Natural killer cell (primary cell): ENCODE results near the gene BLMH. TPM values are rescaled to one million over a fixed set of nuclear protein-coding genes. Genes with fewer than 3 reads are reported as not detected.

Source experiments
- ATAC-seq, 3 donors: fragments of 150-1000 bp in 2 of 3; fragments of 200-7000 bp in 1 of 3; cut with Tn5 transposase; 1 replicate in 1 of 3; 2 replicates in 2 of 3; pipeline ENCODE4 v1.10.0; 2021; ENCODE audit warnings: mild to moderate bottlenecking in 2 of 3, moderate library complexity in 2 of 3
- DNase-seq, 2 donors: peaks; one replicate each; pipeline versions ENCODE4 v3.0.0 to v3.0.0-alpha.2; 2013 to 2021; ENCODE audit warnings: mixed read lengths in 1 of 2
- H3K27ac ChIP-seq: one replicate; pipeline ENCODE4 v1.5.1; 2013; ENCODE audit warnings: mild to moderate bottlenecking, low read length
- H3K27me3 ChIP-seq: one replicate; pipeline ENCODE4 v1.6.1; 2013; ENCODE audit warnings: low read length; ENCODE audit not compliant: control insufficient read depth, insufficient read depth
- H3K36me3 ChIP-seq: one replicate; pipeline ENCODE4 v1.6.1; 2013; ENCODE audit warnings: low read length; ENCODE audit not compliant: control insufficient read depth, insufficient read depth
- H3K4me1 ChIP-seq: one replicate; pipeline ENCODE4 v1.6.1; 2013; ENCODE audit warnings: low read length; ENCODE audit not compliant: control insufficient read depth, insufficient read depth
- H3K4me3 ChIP-seq: one replicate; pipeline ENCODE4 v1.5.1; 2013; ENCODE audit warnings: low read length
- H3K9me3 ChIP-seq: one replicate; pipeline ENCODE4 v1.6.1; 2013; ENCODE audit warnings: low read length; ENCODE audit not compliant: control insufficient read depth, insufficient read depth
- H3K27ac Mint-ChIP-seq, 2 donors: one replicate each; pipeline ENCODE4 v1.8.0; 2022; ENCODE audit warnings: mild to moderate bottlenecking in 2 of 2, mixed read lengths in 2 of 2, moderate library complexity in 1 of 2
- H3K27me3 Mint-ChIP-seq, 2 donors: one replicate each; pipeline ENCODE4 v1.8.0; 2022; ENCODE audit warnings: low read depth in 2 of 2, mixed read lengths in 2 of 2
- H3K36me3 Mint-ChIP-seq: one replicate; pipeline ENCODE4 v1.8.0; 2022; ENCODE audit warnings: mixed read lengths
- H3K4me1 Mint-ChIP-seq, 2 donors: one replicate each; pipeline ENCODE4 v1.8.0; 2022; ENCODE audit warnings: mixed read lengths in 2 of 2
- H3K4me3 Mint-ChIP-seq: one replicate; pipeline ENCODE4 v1.8.0; 2022; ENCODE audit warnings: mild to moderate bottlenecking, moderate library complexity, mixed read lengths
- H3K9me3 Mint-ChIP-seq, 2 donors: one replicate each; pipeline ENCODE4 v1.8.0; 2022; ENCODE audit warnings: mixed read lengths in 2 of 2
- CTCF ChIP-seq: fragments of 200-600 bp; IDR thresholded peaks from one replicate; pipeline ENCODE4 v1.8.0; 2022; ENCODE audit warnings: antibody characterized with exemption
- WGBS: methylation state at CpG from one replicate; pipeline ENCODE4 v1.1.7; 2013; ENCODE audit warnings: missing lambda C conversion rate; ENCODE audit not compliant: insufficient coverage; 5-methylcytosine and 5-hydroxymethylcytosine counted together
- intact Hi-C: fragments of 100-400 bp; cut with micrococcal nuclease; formaldehyde crosslinking; loops from one replicate; pipeline ENCODE4 v1.14.2; 2022
- total RNA-seq, 4 donors: library from RNA; stranded (reverse); fragments of 120-200 nt in 1 of 4; gene quantifications; one replicate each; pipeline versions ENCODE4 v1.2.3 to v1.2.4, GENCODE V29; 2013 to 2022

Gene BLMH
- total RNA-seq, 3 donors from 2014 or later (not counting 1 experiment from before 2014, with no cell fraction given) = 44.8 to 52.8 (median 46.7) TPM

GRCh38 chr17:30222721-30223175, 69.0 kb downstream of the BLMH start:
- no peaks in the 10 kb centered on the region for H3K36me3 Mint-ChIP-seq
- Histone ChIP-seq H3K36me3 (no peaks in the 10 kb centered on the region), H3K27ac (no peak overlapping the region), H3K4me3 (no peak overlapping the region), H3K4me1 (no peaks in the 10 kb centered on the region), H3K9me3 (no peaks in the 10 kb centered on the region), H3K27me3 (no peaks in the 10 kb centered on the region)
- ATAC-seq = no peak
- no peak for TF ChIP-seq CTCF
- peaks cover 7 to 11% of the 10 kb centered on the region in 2 donors for H3K27me3 Mint-ChIP-seq
- H3K4me1 Mint-ChIP-seq = no peaks in the 10 kb centered on the region
- no peak overlapping the region for H3K4me3 Mint-ChIP-seq
- DNase-seq = no peak
- WGBS = 92% methylated on average over 13 of the region's 13 CpGs
- no peaks in the 10 kb centered on the region for H3K9me3 Mint-ChIP-seq
- H3K27ac Mint-ChIP-seq = no peak overlapping the region
- intact Hi-C loops = no loop called here

GRCh38 chr17:30222251-30222650, 69.5 kb downstream of the BLMH start:
- ATAC-seq = no peak
- no peak overlapping the region for H3K27ac Mint-ChIP-seq
- WGBS = 79% methylated on average over 4 of the region's 4 CpGs
- H3K27me3 ChIP-seq = no peaks in the 10 kb centered on the region
- no peaks in the 10 kb centered on the region for H3K4me1 ChIP-seq
- no peaks in the 10 kb centered on the region for H3K36me3 Mint-ChIP-seq
- peaks cover 7 to 11% of the 10 kb centered on the region in 2 donors for H3K27me3 Mint-ChIP-seq
- intact Hi-C loops = no loop called here
- TF ChIP-seq CTCF = no peak
- no peaks in the 10 kb centered on the region for H3K9me3 ChIP-seq
- H3K36me3 ChIP-seq = no peaks in the 10 kb centered on the region
- no peak overlapping the region for H3K4me3 Mint-ChIP-seq
- no peak overlapping the region for H3K27ac ChIP-seq
- no peak overlapping the region for H3K4me3 ChIP-seq
- H3K9me3 Mint-ChIP-seq = no peaks in the 10 kb centered on the region
- no peaks in the 10 kb centered on the region for H3K4me1 Mint-ChIP-seq
- no peak for DNase-seq

- Histone ChIP-seq H3K4me3 (no peak overlapping the region), H3K36me3 (no peaks in the 10 kb centered on the region), H3K4me1 (no peaks in the 10 kb centered on the region), H3K27me3 (no peaks in the 10 kb centered on the region), H3K9me3 (no peaks in the 10 kb centered on the region), H3K27ac (no peak overlapping the region)
- H3K27ac Mint-ChIP-seq = no peak overlapping the region
- no peaks in the 10 kb centered on the region for H3K4me1 Mint-ChIP-seq
- no peaks in the 10 kb centered on the region for H3K36me3 Mint-ChIP-seq
- peaks cover 7 to 11% of the 10 kb centered on the region in 2 donors for H3K27me3 Mint-ChIP-seq
- no peak for TF ChIP-seq CTCF
- no peak for DNase-seq
- intact Hi-C loops = no loop called here
- 92% methylated on average over 8 of the region's 10 CpGs for WGBS
- no peak for ATAC-seq
- H3K4me3 Mint-ChIP-seq = no peak overlapping the region
- H3K9me3 Mint-ChIP-seq = no peaks in the 10 kb centered on the region
These were observed 70.4 kb downstream of the BLMH start for GRCh38 chr17:30221346-30221745.

- intact Hi-C loops = no loop called here
- H3K36me3 Mint-ChIP-seq = no peaks in the 10 kb centered on the region
- 96% methylated on average over 5 of the region's 5 CpGs for WGBS
- H3K9me3 ChIP-seq = no peaks in the 10 kb centered on the region
- ATAC-seq (no peak), DNase-seq (no peak)
- H3K27ac ChIP-seq = no peak overlapping the region
- no peak overlapping the region for H3K4me3 Mint-ChIP-seq
- peaks cover 2 to 3% of the 10 kb centered on the region in 2 donors for H3K27me3 Mint-ChIP-seq
- no peaks in the 10 kb centered on the region for H3K9me3 Mint-ChIP-seq
- no peaks in the 10 kb centered on the region for H3K27me3 ChIP-seq
- no peak overlapping the region for H3K4me3 ChIP-seq
- H3K27ac Mint-ChIP-seq = no peak overlapping the region
- H3K36me3 ChIP-seq = no peaks in the 10 kb centered on the region
- TF ChIP-seq CTCF = no peak
- no peaks in the 10 kb centered on the region for H3K4me1 ChIP-seq
- H3K4me1 Mint-ChIP-seq = no peaks in the 10 kb centered on the region
These were observed 71.3 kb downstream of the BLMH start for GRCh38 chr17:30220414-30220813.
